ENCODE measurements around the gene E4F1.

DNA sequence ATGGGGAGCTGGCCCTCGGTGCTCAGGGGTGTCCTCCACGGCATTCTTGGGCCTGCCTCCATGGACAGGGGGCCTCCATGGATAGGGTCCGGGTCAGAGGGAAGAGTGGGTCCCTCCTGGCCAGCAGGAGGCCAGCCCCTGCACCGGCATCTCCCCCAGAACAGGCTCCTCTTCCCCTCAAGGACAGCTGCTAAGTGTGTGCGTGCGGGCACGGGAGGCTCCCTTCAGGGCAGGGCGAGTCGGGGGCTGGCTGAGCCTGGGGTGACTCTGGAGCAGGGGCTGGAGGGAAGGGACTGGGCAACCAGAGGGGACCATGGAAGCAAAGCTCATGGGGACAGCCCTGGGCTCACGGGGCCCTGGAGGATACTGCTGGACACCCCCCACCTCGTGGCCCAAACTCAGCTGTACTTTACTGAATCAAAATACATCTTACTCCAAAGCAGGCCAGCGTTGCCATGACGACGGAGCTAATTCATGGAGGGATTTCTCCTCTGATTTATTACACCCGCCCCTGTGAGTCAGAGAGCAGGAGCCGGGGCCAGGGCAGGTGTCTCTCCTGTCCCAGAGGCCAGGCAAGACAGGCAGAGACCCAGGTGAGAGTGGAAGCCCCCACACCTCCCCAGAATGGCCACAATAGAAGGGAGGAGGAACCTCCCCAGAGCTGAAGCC lies 29.1 kb upstream of the E4F1 start:
- TF ChIP-seq, protein P1, sequence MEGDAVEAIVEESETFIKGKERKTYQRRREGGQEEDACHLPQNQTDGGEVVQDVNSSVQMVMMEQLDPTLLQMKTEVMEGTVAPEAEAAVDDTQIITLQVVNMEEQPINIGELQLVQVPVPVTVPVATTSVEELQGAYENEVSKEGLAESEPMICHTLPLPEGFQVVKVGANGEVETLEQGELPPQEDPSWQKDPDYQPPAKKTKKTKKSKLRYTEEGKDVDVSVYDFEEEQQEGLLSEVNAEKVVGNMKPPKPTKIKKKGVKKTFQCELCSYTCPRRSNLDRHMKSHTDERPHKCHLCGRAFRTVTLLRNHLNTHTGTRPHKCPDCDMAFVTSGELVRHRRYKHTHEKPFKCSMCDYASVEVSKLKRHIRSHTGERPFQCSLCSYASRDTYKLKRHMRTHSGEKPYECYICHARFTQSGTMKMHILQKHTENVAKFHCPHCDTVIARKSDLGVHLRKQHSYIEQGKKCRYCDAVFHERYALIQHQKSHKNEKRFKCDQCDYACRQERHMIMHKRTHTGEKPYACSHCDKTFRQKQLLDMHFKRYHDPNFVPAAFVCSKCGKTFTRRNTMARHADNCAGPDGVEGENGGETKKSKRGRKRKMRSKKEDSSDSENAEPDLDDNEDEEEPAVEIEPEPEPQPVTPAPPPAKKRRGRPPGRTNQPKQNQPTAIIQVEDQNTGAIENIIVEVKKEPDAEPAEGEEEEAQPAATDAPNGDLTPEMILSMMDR (IDR thresholded peaks at IDR 0.05), result no peak
- no peak for TF ChIP-seq EP300 (IDR thresholded peaks at IDR 0.05)
